HCEC 1CT (cell line): ENCODE measurements around the gene HBS1L.
A peak's percentile ranks its signal among the peaks of the same experiment; 100 is the strongest.

Experiments used
- DNase-seq: peaks from one replicate; pipeline ENCODE4 v3.0.0-alpha.2; 2017

HBS1L gene

GRCh38 chr6:134995536-134995935, 59.1 kb downstream of the HBS1L start:
- DNase-seq = no peak

GRCh38 chr6:134994431-134994830, 60.2 kb downstream of the HBS1L start:
- DNase-seq = no peak

GRCh38 chr6:134992155-134992554, 62.5 kb downstream of the HBS1L start:
- DNase-seq = no peak

- no peak for DNase-seq
These were observed 64.4 kb downstream of the HBS1L start for GRCh38 chr6:134990262-134990661.

- peak; percentile 51 for DNase-seq
These were observed 69.8 kb downstream of the HBS1L start for GRCh38 chr6:134984821-134985220.

GRCh38 chr6:134983823-134984222, 70.8 kb downstream of the HBS1L start:
- DNase-seq = no peak

- no peak for DNase-seq
These were observed 72.5 kb downstream of the HBS1L start for GRCh38 chr6:134982161-134982560.

- no peak for DNase-seq
These were observed 73.8 kb downstream of the HBS1L start for GRCh38 chr6:134980846-134981245.

- no peak for DNase-seq
These were observed 75.5 kb downstream of the HBS1L start for GRCh38 chr6:134979142-134979541.

- no peak for DNase-seq
These were observed 80.3 kb downstream of the HBS1L start for GRCh38 chr6:134974370-134974769.

GRCh38 chr6:134967711-134968110, 86.9 kb downstream of the HBS1L start:
- no peak for DNase-seq

GRCh38 chr6:134964451-134965203, 90.0 kb downstream of the HBS1L start:
- DNase-seq = no peak

- DNase-seq = no peak
These were observed 92.2 kb downstream of the HBS1L start for GRCh38 chr6:134962421-134962820.

GRCh38 chr6:134961366-134961765, 93.3 kb downstream of the HBS1L start:
- no peak for DNase-seq

- no peak for DNase-seq
These were observed 95.0 kb downstream of the HBS1L start for GRCh38 chr6:134959603-134960002.

GRCh38 chr6:134956676-134957075, 97.9 kb downstream of the HBS1L start:
- DNase-seq = peak; percentile 68

- DNase-seq = no peak
These were observed 98.6 kb downstream of the HBS1L start for GRCh38 chr6:134956032-134956431.

- no peak for DNase-seq
These were observed 100.2 kb downstream of the HBS1L start for GRCh38 chr6:134954272-134955000.

GRCh38 chr6:134951494-134952263, 102.9 kb downstream of the HBS1L start:
- DNase-seq = no peak

GRCh38 chr6:134950482-134950881, 104.1 kb downstream of the HBS1L start:
- no peak for DNase-seq

GRCh38 chr6:134949927-134950326, 104.7 kb downstream of the HBS1L start, which contains the start of gene ALDH8A1:
ALDH8A1 (minus strand) TSS chr6:134950101; CDS start chr6:134950053, 48 bp downstream.
- DNase-seq = no peak

- no peak for DNase-seq
These were observed 105.9 kb downstream of the HBS1L start for GRCh38 chr6:134948691-134949090.

- DNase-seq = no peak
These were observed 106.5 kb downstream of the HBS1L start for GRCh38 chr6:134948142-134948541.

GRCh38 chr6:134945045-134945444, 109.6 kb downstream of the HBS1L start:
- no peak for DNase-seq
